Tibial nerve (tissue), 4 donors: ENCODE data around the gene DPH5. TPM values are rescaled to one million over a fixed set of nuclear protein-coding genes. Genes with fewer than 3 reads are reported as not detected.

Experiments
- DNase-seq, 2 donors: peaks; one replicate each; pipeline ENCODE4 v3.0.0-alpha.2; 2019; ENCODE audit warnings: low spot score in 2 of 2
- H3K27ac ChIP-seq, 4 donors: fragments of 200-600 bp; sonication (generic) in 3 of 4; one replicate each; pipeline ENCODE4 v1.5.1; 2017 to 2019; ENCODE audit warnings: mild to moderate bottlenecking in 1 of 4
- H3K27me3 ChIP-seq, 2 donors: fragments of 200-600 bp; sonication (generic) in 1 of 2; one replicate each; pipeline versions ENCODE4 v1.5.1 to v1.6.0; 2017 to 2019
- H3K36me3 ChIP-seq, 3 donors: fragments of 200-600 bp; sonication (generic); one replicate each; pipeline ENCODE4 v1.5.1; 2018 to 2019
- H3K4me1 ChIP-seq, 4 donors: fragments of 200-600 bp; sonication (generic) in 3 of 4; one replicate each; pipeline ENCODE4 v1.5.1; 2017 to 2019
- H3K4me3 ChIP-seq, 4 donors: fragments of 200-600 bp; sonication (generic) in 3 of 4; one replicate each; pipeline ENCODE4 v1.5.1; 2017 to 2019; ENCODE audit warnings: mild to moderate bottlenecking in 1 of 4, moderate library complexity in 1 of 4
- H3K9me3 ChIP-seq, 4 donors: fragments of 200-600 bp; sonication (generic) in 3 of 4; one replicate each; pipeline ENCODE4 v1.5.1; 2017 to 2019
- CTCF ChIP-seq, 5 experiments: fragments of 200-600 bp in 3 of 5; fragments of 450-650 bp in 2 of 5; sonication (generic) in 3 of 5; IDR thresholded peaks; one replicate each; pipeline ENCODE4 v1.5.1; 2016 to 2019; ENCODE audit warnings: antibody characterized with exemption in 5 of 5, mild to moderate bottlenecking in 3 of 5, moderate library complexity in 2 of 5
- EP300 ChIP-seq, 2 donors: sonication (generic); formaldehyde crosslinking; IDR thresholded peaks; one replicate each; pipeline ENCODE4 v1.6.1; 2017; ENCODE audit warnings: antibody characterized with exemption in 2 of 2, mild to moderate bottlenecking in 1 of 2
- POLR2A ChIP-seq, 2 donors: fragments of 450-650 bp; IDR thresholded peaks; one replicate each; pipeline ENCODE4 v1.6.1; 2017; ENCODE audit warnings: antibody characterized with exemption in 2 of 2, mild to moderate bottlenecking in 2 of 2, moderate library complexity in 2 of 2
- WGBS, 2 donors: methylation state at CpG; one replicate each; pipeline ENCODE4 v1.1.5; 2018; 5-methylcytosine and 5-hydroxymethylcytosine counted together
- total RNA-seq, 4 donors: library from RNA; depleted of rRNA; stranded (reverse); fragments of >200 nt; gene quantifications; one replicate each; pipeline ENCODE4 v1.1.0, GENCODE V29; 2016

Gene DPH5
- total RNA-seq, 4 donors from 2014 or later: 11.0 to 21.9 (median 17.8) TPM

- no peaks in the 10 kb centered on the region for H3K9me3 ChIP-seq
- no peak for TF ChIP-seq CTCF (IDR thresholded peaks at IDR 0.05)
- no peak for TF ChIP-seq POLR2A (IDR thresholded peaks at IDR 0.05)
- no peak for TF ChIP-seq EP300 (IDR thresholded peaks at IDR 0.05)
- DNase-seq: no peak
- H3K36me3 ChIP-seq: no peaks in the 10 kb centered on the region
- H3K27me3 ChIP-seq: no peaks in the 10 kb centered on the region
- no peaks in the 10 kb centered on the region for H3K4me1 ChIP-seq
- no peak overlapping the region for H3K27ac ChIP-seq
- H3K4me3 ChIP-seq: no peak overlapping the region
Observed at GRCh38 chr1:101066260-101066936, 40.8 kb upstream of the DPH5 start.

- Histone ChIP-seq H3K4me1 (no peaks in the 10 kb centered on the region), H3K9me3 (no peaks in the 10 kb centered on the region), H3K36me3 (no peaks in the 10 kb centered on the region), H3K27me3 (no peaks in the 10 kb centered on the region), H3K4me3 (no peak overlapping the region), H3K27ac (no peak overlapping the region)
- TF ChIP-seq EP300 (IDR thresholded peaks at IDR 0.05) (no peak), CTCF (IDR thresholded peaks at IDR 0.05) (no peak), POLR2A (IDR thresholded peaks at IDR 0.05) (no peak)
- DNase-seq: no peak
- WGBS, 2 donors: 90 to 93% methylated on average over 1 of the region's 1 CpG
Observed at GRCh38 chr1:101065575-101065974, 40.0 kb upstream of the DPH5 start.

GRCh38 chr1:101064697-101065096 is 39.1 kb upstream of the DPH5 start:
- Histone ChIP-seq H3K27ac (no peak overlapping the region), H3K4me1 (no peaks in the 10 kb centered on the region), H3K27me3 (no peaks in the 10 kb centered on the region), H3K9me3 (no peaks in the 10 kb centered on the region), H3K36me3 (no peaks in the 10 kb centered on the region), H3K4me3 (no peak overlapping the region)
- no peak for TF ChIP-seq CTCF (IDR thresholded peaks at IDR 0.05)
- TF ChIP-seq EP300 (IDR thresholded peaks at IDR 0.05): no peak
- TF ChIP-seq POLR2A (IDR thresholded peaks at IDR 0.05): no peak
- DNase-seq: no peak
- 50 to 62% methylated on average over 2 of the region's 2 CpGs for WGBS, 2 donors

- no peak overlapping the region for H3K27ac ChIP-seq
- peaks cover 0 to 5% (median 1%) of the 10 kb centered on the region in 4 donors for H3K9me3 ChIP-seq
- H3K4me1 ChIP-seq: no peaks in the 10 kb centered on the region
- DNase-seq: no peak
- peaks cover 0 to 7% (median 0%) of the 10 kb centered on the region in 3 donors for H3K36me3 ChIP-seq
- no peaks in the 10 kb centered on the region for H3K27me3 ChIP-seq
- no peak for TF ChIP-seq POLR2A (IDR thresholded peaks at IDR 0.05)
- TF ChIP-seq EP300 (IDR thresholded peaks at IDR 0.05): no peak
- TF ChIP-seq CTCF (IDR thresholded peaks at IDR 0.05): no peak
- H3K4me3 ChIP-seq: no peak overlapping the region
- 97% methylated on average over 1 of the region's 1 CpG for WGBS, 2 donors
Observed at GRCh38 chr1:101060992-101061391, 35.4 kb upstream of the DPH5 start.

- H3K36me3 ChIP-seq: peaks cover 0 to 7% (median 0%) of the 10 kb centered on the region in 3 donors
- no peak overlapping the region for H3K27ac ChIP-seq
- DNase-seq: no peak
- no peaks in the 10 kb centered on the region for H3K4me1 ChIP-seq
- 77 to 80% methylated on average over 6 of the region's 6 CpGs for WGBS, 2 donors
- no peak for TF ChIP-seq POLR2A (IDR thresholded peaks at IDR 0.05)
- no peak for TF ChIP-seq EP300 (IDR thresholded peaks at IDR 0.05)
- no peak for TF ChIP-seq CTCF (IDR thresholded peaks at IDR 0.05)
- no peak overlapping the region for H3K4me3 ChIP-seq
- H3K27me3 ChIP-seq: no peaks in the 10 kb centered on the region
- H3K9me3 ChIP-seq: peaks cover 0 to 5% (median 1%) of the 10 kb centered on the region in 4 donors
Observed at GRCh38 chr1:101059945-101060542, 34.5 kb upstream of the DPH5 start.
